Esophagus (tissue), 2 donors: ENCODE measurements around the gene CFAP58. TPM values are rescaled to one million over a fixed set of nuclear protein-coding genes. Genes with fewer than 3 reads are reported as not detected.
A peak's percentile ranks its signal among the peaks of the same experiment; 100 is the strongest.

Experiments used
- H3K27ac ChIP-seq, 2 donors: one replicate each; pipeline ENCODE4 v1.5.1; 2013; ENCODE audit warnings: low read depth in 2 of 2, mild to moderate bottlenecking in 2 of 2, inconsistent platforms in 1 of 2, low read length in 1 of 2, moderate library complexity in 1 of 2
- H3K27me3 ChIP-seq, 2 donors: one replicate each; pipeline ENCODE4 v1.6.1; 2013; ENCODE audit warnings: low read length in 2 of 2, control low read depth in 1 of 2, mild to moderate bottlenecking in 1 of 2; ENCODE audit not compliant: insufficient read depth in 2 of 2, control insufficient read depth in 1 of 2
- H3K36me3 ChIP-seq, 2 donors: one replicate each; pipeline ENCODE4 v1.6.1; 2013; ENCODE audit warnings: low read length in 1 of 2; ENCODE audit not compliant: control insufficient read depth in 2 of 2, insufficient read depth in 2 of 2
- H3K4me1 ChIP-seq, 2 donors: one replicate each; pipeline ENCODE4 v1.6.1; 2013; ENCODE audit warnings: low read length in 1 of 2; ENCODE audit not compliant: control insufficient read depth in 2 of 2, insufficient read depth in 2 of 2
- H3K4me3 ChIP-seq, 2 donors: one replicate each; pipeline ENCODE4 v1.5.1; 2013; ENCODE audit warnings: low read length in 2 of 2, mild to moderate bottlenecking in 2 of 2, low read depth in 1 of 2, moderate library complexity in 1 of 2
- H3K9me3 ChIP-seq, 2 donors: one replicate each; pipeline ENCODE4 v1.6.1; 2013; ENCODE audit warnings: mild to moderate bottlenecking in 2 of 2, low read depth in 1 of 2, low read length in 1 of 2, moderate library complexity in 1 of 2; ENCODE audit not compliant: control insufficient read depth in 2 of 2, insufficient read depth in 1 of 2
- WGBS, 2 donors: extraction: QIAGEN DNeasy Blood & Tissue Kit; methylation state at CpG; one replicate each; pipeline ENCODE4 v1.1.7; 2013; 5-methylcytosine and 5-hydroxymethylcytosine counted together
- polyA plus RNA-seq, 2 donors: library from polyadenylated mRNA; stranded (reverse); fragments of 200-250 nt; gene quantifications; one replicate each; pipeline ENCODE4 v1.2.3, GENCODE V29; 2013
- donor health status: healthy with polysubstance abuse.
- donor health status: Bipolar disorder and iron deficiency.

Gene CFAP58
- polyA plus RNA-seq, 2 donors = 0.11 to 0.14 TPM

GRCh38 chr10:104314591-104315485, 38.8 kb upstream of the CFAP58 start:
- H3K4me3 ChIP-seq = no peak overlapping the region
- no peaks in the 10 kb centered on the region for H3K27me3 ChIP-seq
- H3K4me1 ChIP-seq = peaks cover 18 to 28% of the 10 kb centered on the region in 2 donors
- H3K27ac ChIP-seq = no peak overlapping the region
- H3K36me3 ChIP-seq = peaks cover 13 to 50% of the 10 kb centered on the region in 2 donors
- no peaks in the 10 kb centered on the region for H3K9me3 ChIP-seq
- 90 to 91% methylated on average over 43 of the region's 43 CpGs for WGBS, 2 donors

- 95 to 97% methylated on average over 22 of the region's 22 CpGs for WGBS, 2 donors
- H3K4me1 ChIP-seq = peaks cover 18 to 28% of the 10 kb centered on the region in 2 donors
- no peaks in the 10 kb centered on the region for H3K27me3 ChIP-seq
- no peak overlapping the region for H3K27ac ChIP-seq
- H3K4me3 ChIP-seq = no peak overlapping the region
- no peaks in the 10 kb centered on the region for H3K9me3 ChIP-seq
- peaks cover 13 to 48% of the 10 kb centered on the region in 2 donors for H3K36me3 ChIP-seq
Measured at GRCh38 chr10:104315486-104315921, 38.1 kb upstream of the CFAP58 start.

GRCh38 chr10:104316321-104317099, 37.1 kb upstream of the CFAP58 start:
- H3K36me3 ChIP-seq = peaks cover 13 to 43% of the 10 kb centered on the region in 2 donors
- H3K27me3 ChIP-seq = no peaks in the 10 kb centered on the region
- H3K9me3 ChIP-seq = no peaks in the 10 kb centered on the region
- peak overlapping the region; percentile 51 to 81 for H3K27ac ChIP-seq
- 88 to 91% methylated on average over 9 of the region's 9 CpGs for WGBS, 2 donors
- H3K4me3 ChIP-seq = no peak overlapping the region
- peaks cover 21 to 35% of the 10 kb centered on the region in 2 donors for H3K4me1 ChIP-seq

- 30 to 47% methylated on average over 6 of the region's 6 CpGs for WGBS, 2 donors
- Histone ChIP-seq H3K27me3 (no peaks in the 10 kb centered on the region), H3K4me3 (no peak overlapping the region), H3K4me1 (peaks cover 21 to 42% of the 10 kb centered on the region in 2 donors), H3K27ac (peak overlapping the region; percentile 92 to 98), H3K36me3 (peaks cover 13 to 41% of the 10 kb centered on the region in 2 donors), H3K9me3 (no peaks in the 10 kb centered on the region)
Measured at GRCh38 chr10:104317269-104317710, 36.3 kb upstream of the CFAP58 start.

GRCh38 chr10:104317726-104318299, 35.8 kb upstream of the CFAP58 start:
- WGBS, 2 donors = 51 to 65% methylated on average over 7 of the region's 7 CpGs
- peak overlapping the region; percentile 92 to 98 for H3K27ac ChIP-seq

GRCh38 chr10:104318326-104318725, 35.3 kb upstream of the CFAP58 start:
- peaks cover 23 to 49% of the 10 kb centered on the region in 2 donors for H3K4me1 ChIP-seq
- no peaks in the 10 kb centered on the region for H3K27me3 ChIP-seq
- WGBS, 2 donors = 79 to 81% methylated on average over 5 of the region's 5 CpGs
- no peaks in the 10 kb centered on the region for H3K9me3 ChIP-seq
- no peak overlapping the region for H3K4me3 ChIP-seq
- peaks cover 13 to 30% of the 10 kb centered on the region in 2 donors for H3K36me3 ChIP-seq
- H3K27ac ChIP-seq = peak overlapping the region; percentile 92 to 98

More at GRCh38 chr10:104317726-104318299, 35.8 kb upstream of the CFAP58 start:
- H3K27me3 ChIP-seq = no peaks in the 10 kb centered on the region
- H3K4me3 ChIP-seq = no peak overlapping the region
- H3K9me3 ChIP-seq = no peaks in the 10 kb centered on the region
- H3K36me3 ChIP-seq = peaks cover 13 to 36% of the 10 kb centered on the region in 2 donors
- peaks cover 23 to 47% of the 10 kb centered on the region in 2 donors for H3K4me1 ChIP-seq

- Histone ChIP-seq H3K4me1 (peaks cover 23 to 56% of the 10 kb centered on the region in 2 donors), H3K4me3 (no peak overlapping the region), H3K27ac (peak overlapping the region; percentile 92 to 98), H3K36me3 (peaks cover 11 to 24% of the 10 kb centered on the region in 2 donors), H3K9me3 (no peaks in the 10 kb centered on the region), H3K27me3 (no peaks in the 10 kb centered on the region)
- WGBS, 2 donors = 50 to 55% methylated on average over 19 of the region's 19 CpGs
Measured at GRCh38 chr10:104318810-104319741, 34.6 kb upstream of the CFAP58 start.

GRCh38 chr10:104321226-104321625, 32.4 kb upstream of the CFAP58 start:
- no peak overlapping the region for H3K4me3 ChIP-seq
- H3K9me3 ChIP-seq = no peaks in the 10 kb centered on the region
- peaks cover 2 to 8% of the 10 kb centered on the region in 2 donors for H3K36me3 ChIP-seq
- peak overlapping the region; percentile 92 to 98 for H3K27ac ChIP-seq
- no peaks in the 10 kb centered on the region for H3K27me3 ChIP-seq
- H3K4me1 ChIP-seq = peaks cover 24 to 66% of the 10 kb centered on the region in 2 donors
- 71 to 80% methylated on average over 6 of the region's 6 CpGs for WGBS, 2 donors
